ENCODE data around the gene TNFAIP8. TPM values are rescaled to one million over a fixed set of nuclear protein-coding genes. Genes with fewer than 3 reads are reported as not detected.

Gene TNFAIP8
- total RNA-seq, 2 experiments from 2014 or later = 135 to 141 TPM

DNA sequence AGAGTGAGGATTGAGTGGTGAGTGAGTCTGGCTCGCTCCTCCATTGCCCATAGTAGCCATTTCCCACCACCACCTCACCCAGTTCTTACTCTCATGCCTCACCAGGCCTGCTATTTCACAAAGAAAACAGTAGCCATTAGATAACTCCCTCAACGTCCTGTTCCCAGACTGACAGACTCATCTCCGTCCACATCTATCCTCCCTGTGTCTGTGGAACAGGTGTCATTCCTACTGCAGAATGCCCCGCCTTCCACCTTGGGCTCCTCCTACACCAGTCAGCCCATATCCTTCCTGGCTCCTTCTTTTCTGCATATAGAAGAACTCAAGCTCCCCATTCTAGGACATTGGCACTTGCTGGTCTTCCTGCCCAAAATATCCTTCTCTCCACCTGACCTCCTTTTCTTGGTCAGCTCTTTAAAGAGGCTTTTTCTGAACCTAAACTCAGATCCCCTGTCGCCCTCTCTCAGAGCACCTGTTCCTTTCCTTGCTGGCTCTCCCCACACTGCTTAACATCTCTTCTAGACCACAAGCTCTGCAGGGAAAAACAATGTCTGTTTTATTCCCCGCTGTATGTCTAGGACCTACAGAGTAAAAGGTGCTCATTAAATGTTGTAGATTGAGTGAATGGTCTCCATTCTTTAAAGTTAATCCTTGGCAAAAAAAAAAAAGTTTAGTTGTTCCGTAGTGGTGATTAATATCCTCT is 3.2 kb downstream of the TNFAIP8 start:
- Mint-ChIP-seq H3K9me3 (no peaks in the 10 kb centered on the region), H3K27me3 (no peaks in the 10 kb centered on the region), H3K36me3 (ENCODE audit: low read depth) (peaks cover 77% of the 10 kb centered on the region), H3K4me3 (peak overlapping the region; percentile 98), H3K27ac (peak overlapping the region; percentile 97), H3K4me1 (ENCODE audit: low read depth) (peaks cover 64% of the 10 kb centered on the region)
- ATAC-seq = no peak
- ChIA-PET CTCF (interaction anchor here (1.0 to 4.7 kb wide), 4 partner anchors 8 to 52 kb away, joined by 3 to 29 read pairs (median 3); no protein-coding TSS in a partner anchor), POLR2A (interaction anchor here (0.6 to 12.8 kb wide), 7 partner anchors 15 to 40 kb away, joined by 3 to 147 read pairs (median 6); no protein-coding TSS in a partner anchor)
- intact Hi-C loops (cut with micrococcal nuclease) = loop anchor here (5.0 kb wide), 2 partner anchors 38 to 53 kb away; no protein-coding TSS in a partner anchor
- no peak for DNase-seq
- TF ChIP-seq, protein P1, sequence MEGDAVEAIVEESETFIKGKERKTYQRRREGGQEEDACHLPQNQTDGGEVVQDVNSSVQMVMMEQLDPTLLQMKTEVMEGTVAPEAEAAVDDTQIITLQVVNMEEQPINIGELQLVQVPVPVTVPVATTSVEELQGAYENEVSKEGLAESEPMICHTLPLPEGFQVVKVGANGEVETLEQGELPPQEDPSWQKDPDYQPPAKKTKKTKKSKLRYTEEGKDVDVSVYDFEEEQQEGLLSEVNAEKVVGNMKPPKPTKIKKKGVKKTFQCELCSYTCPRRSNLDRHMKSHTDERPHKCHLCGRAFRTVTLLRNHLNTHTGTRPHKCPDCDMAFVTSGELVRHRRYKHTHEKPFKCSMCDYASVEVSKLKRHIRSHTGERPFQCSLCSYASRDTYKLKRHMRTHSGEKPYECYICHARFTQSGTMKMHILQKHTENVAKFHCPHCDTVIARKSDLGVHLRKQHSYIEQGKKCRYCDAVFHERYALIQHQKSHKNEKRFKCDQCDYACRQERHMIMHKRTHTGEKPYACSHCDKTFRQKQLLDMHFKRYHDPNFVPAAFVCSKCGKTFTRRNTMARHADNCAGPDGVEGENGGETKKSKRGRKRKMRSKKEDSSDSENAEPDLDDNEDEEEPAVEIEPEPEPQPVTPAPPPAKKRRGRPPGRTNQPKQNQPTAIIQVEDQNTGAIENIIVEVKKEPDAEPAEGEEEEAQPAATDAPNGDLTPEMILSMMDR (IDR thresholded peaks at IDR 0.05) = no peak

DNA sequence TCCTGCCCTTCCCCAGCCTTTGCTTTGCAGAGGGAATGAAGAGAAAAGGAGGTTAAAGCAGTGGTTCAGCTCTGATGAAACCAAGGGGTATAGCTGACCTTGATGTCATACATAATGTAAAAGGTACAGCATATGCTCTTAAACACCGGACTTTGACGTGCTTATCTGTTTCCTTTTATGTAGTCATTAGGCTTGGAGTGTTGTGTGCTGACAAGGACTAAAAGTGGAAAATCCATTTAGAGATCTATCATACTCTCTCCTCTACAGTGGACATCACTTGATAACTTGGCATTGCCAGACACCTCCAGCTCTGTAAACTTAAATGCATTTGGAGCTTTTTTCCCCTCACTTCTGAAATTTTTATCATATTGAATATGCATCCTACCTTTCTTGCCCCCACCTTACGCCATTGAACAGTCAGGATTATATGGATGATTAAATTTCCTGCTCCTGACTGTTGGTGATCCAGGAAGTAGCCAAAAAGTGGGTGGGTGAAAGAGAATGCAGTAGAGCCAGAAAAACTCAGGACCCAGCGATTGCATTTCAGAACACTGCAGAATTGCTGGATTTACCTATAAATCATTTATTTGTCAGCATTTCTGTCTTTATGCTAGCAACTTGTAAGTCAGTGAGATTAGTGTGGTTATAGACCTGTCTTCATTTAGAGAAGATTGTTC is 4.1 kb downstream of the TNFAIP8 start:
- no peaks in the 10 kb centered on the region for H3K9me3 Mint-ChIP-seq
- intact Hi-C loops (cut with micrococcal nuclease) = loop anchor here (5.0 kb wide), 2 partner anchors 37 to 52 kb away; no protein-coding TSS in a partner anchor
- ChIA-PET CTCF (interaction anchor here (0.7 to 4.7 kb wide), 5 partner anchors 8 to 51 kb away, joined by 3 to 29 read pairs (median 3); no protein-coding TSS in a partner anchor), POLR2A (interaction anchor here (0.6 to 12.8 kb wide), 8 partner anchors 14 to 107 kb away, joined by 3 to 147 read pairs (median 6); no protein-coding TSS in a partner anchor)
- peak overlapping the region; percentile 97 for H3K27ac Mint-ChIP-seq
- DNase-seq (no peak), ATAC-seq (no peak)
- H3K4me3 Mint-ChIP-seq = peak overlapping the region; percentile 98
- no peaks in the 10 kb centered on the region for H3K27me3 Mint-ChIP-seq
- peaks cover 83% of the 10 kb centered on the region for H3K36me3 Mint-ChIP-seq (ENCODE audit: low read depth)
- TF ChIP-seq, protein P1 (IDR thresholded peaks at IDR 0.05) = no peak
- H3K4me1 Mint-ChIP-seq (ENCODE audit: low read depth) = peaks cover 63% of the 10 kb centered on the region

DNA sequence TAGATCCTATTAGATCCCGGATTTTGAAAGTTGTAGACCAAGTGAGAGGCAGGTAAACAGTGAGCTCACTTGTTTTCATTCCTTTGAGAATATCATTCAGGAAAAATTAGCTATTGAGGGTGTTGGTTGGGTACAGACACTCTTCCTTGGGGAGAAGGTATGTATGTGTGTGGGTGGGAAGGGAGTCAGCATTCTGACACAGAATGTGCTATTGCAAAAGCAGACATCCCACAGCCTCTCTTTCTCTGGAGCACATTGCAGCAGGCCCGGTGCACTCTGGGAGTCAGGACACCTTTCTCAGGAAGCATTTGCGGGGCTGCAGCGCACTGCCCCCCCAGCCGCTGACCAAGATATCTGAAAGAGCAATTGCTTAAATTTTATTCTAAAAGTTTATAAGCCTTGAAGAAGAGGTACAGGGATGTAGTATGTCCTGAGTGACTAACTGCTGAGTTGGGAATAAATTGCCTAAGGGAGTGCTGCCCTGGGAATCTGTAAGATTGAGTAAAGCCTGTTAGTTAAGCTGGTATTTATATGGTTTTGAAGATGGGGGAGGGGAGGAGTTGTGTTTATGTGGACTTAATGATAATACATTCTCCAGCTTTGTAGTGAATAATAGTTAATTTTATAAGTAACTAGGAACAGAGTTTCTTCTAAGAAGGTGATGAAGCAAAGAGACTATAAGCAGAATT is 5.2 kb downstream of the TNFAIP8 start:
- H3K36me3 Mint-ChIP-seq (ENCODE audit: low read depth) = peaks cover 90% of the 10 kb centered on the region
- no peak for ATAC-seq

DNA sequence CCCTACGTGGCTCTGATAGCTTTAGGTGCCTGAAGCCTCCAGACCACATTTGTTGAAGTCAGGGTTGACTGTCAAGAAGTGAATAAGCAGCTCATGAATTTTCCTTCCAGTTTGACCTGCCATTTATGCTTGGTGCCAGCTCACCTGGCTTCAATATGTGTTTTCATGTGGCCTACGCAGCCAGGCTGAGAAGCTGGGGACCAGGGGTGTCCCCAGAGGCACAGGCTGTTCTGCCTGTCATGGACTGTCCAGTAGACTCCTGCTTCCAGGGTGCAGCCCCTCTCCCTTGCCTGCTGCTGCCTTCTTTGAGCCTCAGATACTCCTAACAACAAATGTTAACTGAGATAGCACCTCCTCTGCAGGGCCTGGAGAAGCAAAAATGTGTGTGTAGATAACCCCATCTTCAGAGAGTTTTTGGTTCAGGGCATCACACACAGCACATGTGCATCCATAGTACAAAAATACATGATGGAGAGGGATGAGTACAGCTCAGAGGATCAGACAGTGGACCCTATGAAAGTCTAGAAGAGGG is 5.8 kb downstream of the TNFAIP8 start:
- intact Hi-C loops (cut with micrococcal nuclease) = no loop called here
- peak overlapping the region; percentile 47 for H3K4me3 Mint-ChIP-seq
- TF ChIP-seq, protein P1 (IDR thresholded peaks at IDR 0.05) = no peak
- CTCF ChIA-PET = interaction anchor here (0.8 to 4.7 kb wide), 7 partner anchors 9 to 373 kb away, joined by 3 to 29 read pairs (median 3); partner anchors contain the start of gene DTWD2
- H3K9me3 Mint-ChIP-seq = peaks cover 1% of the 10 kb centered on the region
- POLR2A ChIA-PET = interaction anchor here (0.7 to 12.8 kb wide), 10 partner anchors 8 to 85 kb away, joined by 3 to 147 read pairs (median 5); no protein-coding TSS in a partner anchor
- peak overlapping the region; percentile 97 for H3K27ac Mint-ChIP-seq
- ATAC-seq = no peak
- no peak for DNase-seq
- H3K36me3 Mint-ChIP-seq (ENCODE audit: low read depth) = peaks cover 90% of the 10 kb centered on the region
- no peaks in the 10 kb centered on the region for H3K27me3 Mint-ChIP-seq
- H3K4me1 Mint-ChIP-seq (ENCODE audit: low read depth) = peaks cover 78% of the 10 kb centered on the region

More for the DNA sequence above, 5.2 kb downstream of the TNFAIP8 start:
- POLR2A ChIA-PET = interaction anchor here (0.7 to 12.8 kb wide), 7 partner anchors 9 to 106 kb away, joined by 3 to 147 read pairs (median 5); no protein-coding TSS in a partner anchor
- CTCF ChIA-PET = interaction anchor here (0.6 to 4.7 kb wide), 8 partner anchors 10 to 373 kb away, joined by 3 to 29 read pairs (median 3); partner anchors contain the start of gene DTWD2
- TF ChIP-seq, protein P1 (IDR thresholded peaks at IDR 0.05) = no peak
- DNase-seq = no peak
- Mint-ChIP-seq H3K4me1 (ENCODE audit: low read depth) (peaks cover 72% of the 10 kb centered on the region), H3K27me3 (no peaks in the 10 kb centered on the region), H3K4me3 (peak overlapping the region; percentile 98), H3K9me3 (peaks cover 1% of the 10 kb centered on the region), H3K27ac (peak overlapping the region; percentile 97)
- intact Hi-C loops (cut with micrococcal nuclease) = no loop called here

All from activated CD8-positive, alpha-beta T cell treated with anti-CD3 and anti-CD28 coated beads for 36 hours (primary cell).